ENCODE results near the gene ACOXL.

Gene ACOXL

DNA sequence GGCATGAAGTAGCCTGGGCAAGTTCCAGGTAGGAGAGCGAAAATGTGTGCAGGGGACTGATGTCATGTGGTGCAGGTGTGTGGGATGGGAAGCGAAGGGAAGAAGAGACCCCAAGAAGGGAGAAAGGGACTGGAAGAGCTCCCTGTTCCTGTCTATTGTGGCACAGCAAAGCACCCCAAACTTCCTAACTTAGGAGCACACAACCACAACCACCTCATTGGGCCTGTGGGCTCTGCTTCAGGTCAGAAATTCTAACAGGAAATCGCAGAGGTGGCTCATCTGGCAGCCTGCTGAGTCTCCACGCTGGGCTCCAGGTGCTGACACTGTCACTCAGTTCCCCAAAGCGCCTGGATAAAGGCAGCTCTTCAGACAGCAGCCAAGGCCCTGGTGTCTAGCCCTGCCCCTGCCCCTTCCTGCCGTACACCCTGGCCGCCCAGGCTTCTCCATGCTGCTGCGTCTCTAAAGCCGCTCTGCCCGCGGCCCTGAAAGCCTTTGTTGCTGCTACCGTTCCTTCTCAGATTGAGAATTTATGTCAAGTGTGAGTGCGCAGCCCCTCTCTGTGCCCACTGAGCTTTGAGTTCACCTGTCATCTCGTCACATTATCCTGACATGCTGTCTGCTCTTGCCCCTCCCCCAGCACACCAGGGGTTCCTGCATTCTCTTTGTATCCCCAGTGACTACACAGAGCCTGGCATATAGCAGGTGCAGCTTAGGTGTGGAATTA is 248.1 kb downstream of the ACOXL start:
- H3K4me3 ChIP-seq (ENCODE audit: low read depth, low read length): no peak overlapping the region
- H3K4me2 ChIP-seq (ENCODE audit: low read length): no peak overlapping the region
- peaks cover 0 to 2% of the 10 kb centered on the region in 2 experiments for H3K4me1 ChIP-seq (ENCODE audit: control insufficient read depth in 1 of 2, insufficient read depth in 2 of 2, low read length in 2 of 2)
- H3K23ac ChIP-seq (ENCODE audit: low read length): no peak overlapping the region
- no peak overlapping the region for H2AK5ac ChIP-seq (ENCODE audit: low read length)
- no CpG with 5 or more reads among the region's 14 CpGs for WGBS (ENCODE audit: extremely low coverage, insufficient coverage, insufficient read length)
- H3K79me2 ChIP-seq (ENCODE audit: control insufficient read depth, insufficient read depth, low read length, poor library complexity): no peaks in the 10 kb centered on the region
- no peak overlapping the region for H2BK120ac ChIP-seq (ENCODE audit: insufficient read depth, low read length, poor library complexity)
- H2AFZ ChIP-seq (ENCODE audit: insufficient read depth, low read length, poor library complexity): no peak overlapping the region
- no peak overlapping the region for H2BK12ac ChIP-seq (ENCODE audit: low read length)
- H2BK5ac ChIP-seq (ENCODE audit: low read depth, low read length, poor library complexity): no peak overlapping the region
- H3K36me3 ChIP-seq (ENCODE audit: control insufficient read depth in 1 of 2, insufficient read depth in 2 of 2, low read length in 2 of 2): no peaks in the 10 kb centered on the region
- H3K9ac ChIP-seq (ENCODE audit: low read length): no peak overlapping the region
- H4K8ac ChIP-seq (ENCODE audit: low read depth, low read length): no peak overlapping the region
- H3K18ac ChIP-seq (ENCODE audit: low read length): no peak overlapping the region
- no peak overlapping the region for H3K4ac ChIP-seq (ENCODE audit: low read depth, low read length)
- H4K91ac ChIP-seq (ENCODE audit: low read depth, low read length): no peak overlapping the region
- no peaks in the 10 kb centered on the region for H3K79me1 ChIP-seq (ENCODE audit: low read length)
- no peak for DNase-seq
- H3K27ac ChIP-seq (ENCODE audit: low read depth, low read length): no peak overlapping the region
- no peaks in the 10 kb centered on the region for H3K27me3 ChIP-seq (ENCODE audit: insufficient read depth, low read length)
- no peak overlapping the region for H4K12ac ChIP-seq (ENCODE audit: low read depth, low read length)
- no peak overlapping the region for H3K14ac ChIP-seq (ENCODE audit: low read length)
- no peaks in the 10 kb centered on the region for H3K9me3 ChIP-seq (ENCODE audit: insufficient read depth, low read depth, low read length)

DNA sequence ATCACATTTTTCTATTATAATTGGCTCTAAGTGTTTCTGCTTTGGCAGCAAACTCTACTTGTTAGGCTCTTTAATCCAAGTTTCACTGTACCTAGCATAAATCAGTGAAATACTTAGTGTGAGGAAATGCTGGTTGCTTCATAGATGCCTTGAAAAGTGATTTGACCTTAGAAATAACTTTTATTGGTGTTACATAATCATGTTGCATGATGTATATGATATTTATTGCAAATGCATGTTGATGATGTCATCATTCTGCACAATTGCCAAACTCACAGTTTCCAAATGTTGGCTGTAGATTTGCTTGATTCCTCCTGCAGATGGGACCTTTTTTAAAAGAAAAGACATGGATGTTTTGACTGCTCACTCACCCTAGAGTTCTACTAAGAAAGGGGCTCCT is 250.8 kb downstream of the ACOXL start:
- DNase-seq: no peak
- Histone ChIP-seq H3K4me3 (ENCODE audit: low read depth, low read length) (no peak overlapping the region), H2AFZ (ENCODE audit: insufficient read depth, low read length, poor library complexity) (no peak overlapping the region), H3K18ac (ENCODE audit: low read length) (no peak overlapping the region), H2BK120ac (ENCODE audit: insufficient read depth, low read length, poor library complexity) (no peak overlapping the region), H3K9me3 (ENCODE audit: insufficient read depth, low read depth, low read length) (no peaks in the 10 kb centered on the region), H3K36me3 (ENCODE audit: control insufficient read depth in 1 of 2, insufficient read depth in 2 of 2, low read length in 2 of 2) (no peaks in the 10 kb centered on the region), H3K79me2 (ENCODE audit: control insufficient read depth, insufficient read depth, low read length, poor library complexity) (no peaks in the 10 kb centered on the region), H4K8ac (ENCODE audit: low read depth, low read length) (no peak overlapping the region), H3K79me1 (ENCODE audit: low read length) (no peaks in the 10 kb centered on the region), H3K9ac (ENCODE audit: low read length) (no peak overlapping the region), H2BK5ac (ENCODE audit: low read depth, low read length, poor library complexity) (no peak overlapping the region), H3K4me2 (ENCODE audit: low read length) (no peak overlapping the region), H4K91ac (ENCODE audit: low read depth, low read length) (no peak overlapping the region), H3K14ac (ENCODE audit: low read length) (no peak overlapping the region), H3K4ac (ENCODE audit: low read depth, low read length) (no peak overlapping the region), H3K27ac (ENCODE audit: low read depth, low read length) (no peak overlapping the region), H3K23ac (ENCODE audit: low read length) (no peak overlapping the region), H4K12ac (ENCODE audit: low read depth, low read length) (no peak overlapping the region), H3K4me1 (ENCODE audit: control insufficient read depth in 1 of 2, insufficient read depth in 2 of 2, low read length in 2 of 2) (peaks cover 0 to 2% of the 10 kb centered on the region in 2 experiments), H2BK12ac (ENCODE audit: low read length) (no peak overlapping the region), H3K27me3 (ENCODE audit: insufficient read depth, low read length) (no peaks in the 10 kb centered on the region), H2AK5ac (ENCODE audit: low read length) (no peak overlapping the region)

DNA sequence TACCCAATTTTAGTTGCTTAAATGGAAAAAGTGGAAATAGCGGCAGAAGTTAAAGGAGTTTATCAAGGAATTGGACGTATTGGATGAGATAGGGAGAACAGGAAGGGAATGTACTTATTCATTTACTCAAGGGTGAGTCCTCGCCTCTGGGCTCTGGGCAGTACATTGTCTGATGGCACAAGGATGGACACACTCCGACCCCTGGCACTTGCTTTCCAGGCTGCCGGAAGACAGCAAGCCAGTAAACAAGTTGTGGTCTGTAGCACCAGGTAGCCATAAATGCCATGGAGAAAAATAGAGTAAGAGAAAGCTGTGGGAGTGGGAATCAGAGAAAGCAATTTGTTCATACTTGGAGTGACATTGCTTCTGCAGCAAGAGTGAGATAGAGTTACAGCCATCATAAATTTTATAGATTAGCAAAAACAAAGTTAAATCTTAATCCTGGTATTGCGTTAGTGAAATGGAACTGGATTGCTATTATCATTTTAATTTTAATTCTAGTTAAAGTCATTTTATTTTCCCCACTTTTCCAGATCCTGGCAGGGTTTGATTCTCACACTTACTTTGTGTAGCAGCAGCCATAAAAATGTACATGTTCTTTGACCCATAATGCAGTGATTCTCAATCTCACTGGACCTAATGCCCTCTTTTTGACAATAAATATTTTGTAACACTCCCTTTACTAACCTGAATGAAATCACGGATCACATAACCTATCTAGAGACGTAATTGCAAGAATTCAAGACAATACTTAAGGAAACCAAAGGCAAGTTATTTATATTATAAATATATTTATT is 252.5 kb downstream of the ACOXL start:
- no peak overlapping the region for H3K27ac ChIP-seq (ENCODE audit: low read depth, low read length)
- no peak overlapping the region for H3K4me3 ChIP-seq (ENCODE audit: low read depth, low read length)
- H3K18ac ChIP-seq (ENCODE audit: low read length): no peak overlapping the region
- no peaks in the 10 kb centered on the region for H3K4me1 ChIP-seq (ENCODE audit: control insufficient read depth in 1 of 2, insufficient read depth in 2 of 2, low read length in 2 of 2)
- H2BK12ac ChIP-seq (ENCODE audit: low read length): no peak overlapping the region
- no CpG with 5 or more reads among the region's 8 CpGs for WGBS (ENCODE audit: extremely low coverage, insufficient coverage, insufficient read length)
- H3K9me3 ChIP-seq (ENCODE audit: insufficient read depth, low read depth, low read length): no peaks in the 10 kb centered on the region
- no peaks in the 10 kb centered on the region for H3K27me3 ChIP-seq (ENCODE audit: insufficient read depth, low read length)
- H3K79me2 ChIP-seq (ENCODE audit: control insufficient read depth, insufficient read depth, low read length, poor library complexity): no peaks in the 10 kb centered on the region
- H2BK5ac ChIP-seq (ENCODE audit: low read depth, low read length, poor library complexity): no peak overlapping the region
- DNase-seq: no peak
- H4K91ac ChIP-seq (ENCODE audit: low read depth, low read length): no peak overlapping the region
- no peak overlapping the region for H3K9ac ChIP-seq (ENCODE audit: low read length)
- H3K23ac ChIP-seq (ENCODE audit: low read length): no peak overlapping the region
- H3K36me3 ChIP-seq (ENCODE audit: control insufficient read depth in 1 of 2, insufficient read depth in 2 of 2, low read length in 2 of 2): no peaks in the 10 kb centered on the region
- no peak overlapping the region for H4K8ac ChIP-seq (ENCODE audit: low read depth, low read length)
- no peak overlapping the region for H2AFZ ChIP-seq (ENCODE audit: insufficient read depth, low read length, poor library complexity)
- H3K4me2 ChIP-seq (ENCODE audit: low read length): no peak overlapping the region
- no peak overlapping the region for H2AK5ac ChIP-seq (ENCODE audit: low read length)
- H3K14ac ChIP-seq (ENCODE audit: low read length): no peak overlapping the region
- H4K12ac ChIP-seq (ENCODE audit: low read depth, low read length): no peak overlapping the region
- no peak overlapping the region for H2BK120ac ChIP-seq (ENCODE audit: insufficient read depth, low read length, poor library complexity)
- no peak overlapping the region for H3K4ac ChIP-seq (ENCODE audit: low read depth, low read length)
- no peaks in the 10 kb centered on the region for H3K79me1 ChIP-seq (ENCODE audit: low read length)

DNA sequence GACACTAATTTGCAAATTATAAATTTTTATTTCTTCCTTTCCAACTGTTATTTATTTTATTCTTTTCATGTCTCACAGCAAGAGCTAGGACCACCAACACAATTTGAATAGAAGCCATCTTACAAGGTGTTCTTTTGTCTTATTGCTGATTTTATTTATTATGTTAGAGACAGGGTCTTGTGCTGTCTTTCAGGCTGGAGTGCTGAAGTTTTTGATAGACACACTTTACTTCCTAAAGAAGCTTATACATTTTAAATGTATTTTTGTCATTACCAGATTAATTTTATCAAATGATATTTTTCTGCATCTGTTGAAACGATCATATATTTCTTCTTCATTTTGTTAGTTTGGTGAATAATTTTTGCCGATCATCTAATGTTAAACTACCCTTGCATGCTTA is 258.1 kb downstream of the ACOXL start:
- no peak overlapping the region for H2BK120ac ChIP-seq (ENCODE audit: insufficient read depth, low read length, poor library complexity)
- no peaks in the 10 kb centered on the region for H3K79me1 ChIP-seq (ENCODE audit: low read length)

More for the DNA sequence above, 258.1 kb downstream of the ACOXL start:
- no peaks in the 10 kb centered on the region for H3K27me3 ChIP-seq (ENCODE audit: insufficient read depth, low read length)
- H3K4ac ChIP-seq (ENCODE audit: low read depth, low read length): no peak overlapping the region
- no peak overlapping the region for H2BK5ac ChIP-seq (ENCODE audit: low read depth, low read length, poor library complexity)
- H2AFZ ChIP-seq (ENCODE audit: insufficient read depth, low read length, poor library complexity): no peak overlapping the region
- no peaks in the 10 kb centered on the region for H3K9me3 ChIP-seq (ENCODE audit: insufficient read depth, low read depth, low read length)
- no peak overlapping the region for H3K18ac ChIP-seq (ENCODE audit: low read length)
- H3K14ac ChIP-seq (ENCODE audit: low read length): no peak overlapping the region
- no peaks in the 10 kb centered on the region for H3K36me3 ChIP-seq (ENCODE audit: control insufficient read depth in 1 of 2, insufficient read depth in 2 of 2, low read length in 2 of 2)
- no peaks in the 10 kb centered on the region for H3K79me2 ChIP-seq (ENCODE audit: control insufficient read depth, insufficient read depth, low read length, poor library complexity)
- no peak overlapping the region for H2BK12ac ChIP-seq (ENCODE audit: low read length)
- no peak overlapping the region for H4K8ac ChIP-seq (ENCODE audit: low read depth, low read length)
- no peak overlapping the region for H3K23ac ChIP-seq (ENCODE audit: low read length)
- no peak overlapping the region for H4K91ac ChIP-seq (ENCODE audit: low read depth, low read length)
- H4K12ac ChIP-seq (ENCODE audit: low read depth, low read length): no peak overlapping the region
- no peak for DNase-seq
- H3K27ac ChIP-seq (ENCODE audit: low read depth, low read length): no peak overlapping the region
- no peak overlapping the region for H3K9ac ChIP-seq (ENCODE audit: low read length)
- no peak overlapping the region for H3K4me3 ChIP-seq (ENCODE audit: low read depth, low read length)
- no peak overlapping the region for H3K4me2 ChIP-seq (ENCODE audit: low read length)
- peaks cover 0 to 2% of the 10 kb centered on the region in 2 experiments for H3K4me1 ChIP-seq (ENCODE audit: control insufficient read depth in 1 of 2, insufficient read depth in 2 of 2, low read length in 2 of 2)
- no peak overlapping the region for H2AK5ac ChIP-seq (ENCODE audit: low read length)
- WGBS (ENCODE audit: extremely low coverage, insufficient coverage, insufficient read length): no CpG with 5 or more reads among the region's 2 CpGs
